IMR-90 (cell line): ENCODE results near the gene SERPINA12. TPM values are rescaled to one million over a fixed set of nuclear protein-coding genes. Genes with fewer than 3 reads are reported as not detected.

ENCODE experiments used
- ATAC-seq: fragments of 200-7000 bp; cut with Tn5 transposase; 2 replicates; pipeline ENCODE4 v1.9.1; 2020; ENCODE audit warnings: low read depth, mild to moderate bottlenecking, moderate library complexity
- BruUV-seq: library from RNA; stranded (reverse); fragments of 400-500 nt; replicated peaks from 2 replicates; lab custom pipeline; 2021; lab: Mats Ljungman, UMichigan
- CTCF ChIA-PET: fragments of 300-600 bp; formaldehyde crosslinking; extraction: SDS; loops from one replicate; lab custom pipeline; 2021; ENCODE audit warnings: antibody characterized with exemption; lab: Yijun Ruan, JAX
- POLR2A ChIA-PET: fragments of 300-600 bp; sonication (Branson Sonifier 250); formaldehyde crosslinking; loops from one replicate; lab custom pipeline; 2022; ENCODE audit warnings: antibody characterized with exemption; ENCODE audit not compliant: unreplicated experiment; lab: Charles Lee
- DNase-seq: peaks from one replicate; pipeline ENCODE4 v3.0.0; 2013
- H2AFZ ChIP-seq: replicated peaks from 2 replicates; pipeline ENCODE3; 2013; ENCODE audit warnings: low read length, mild to moderate bottlenecking; ENCODE audit not compliant: poor library complexity
- H2AK5ac ChIP-seq: 2 replicates; pipeline ENCODE4 v1.6.1; 2013; ENCODE audit warnings: low read depth, low read length, inconsistent platforms
- H2AK9ac ChIP-seq: replicated peaks from 2 replicates; pipeline ENCODE3; 2013; ENCODE audit warnings: mild to moderate bottlenecking, low read depth, low read length, moderate library complexity; ENCODE audit not compliant: poor library complexity
- H2BK120ac ChIP-seq: 2 replicates; pipeline ENCODE4 v1.6.1; 2013; ENCODE audit warnings: low read depth, low read length, inconsistent platforms
- H2BK15ac ChIP-seq: 3 replicates; pipeline ENCODE4 v1.6.1; 2013; ENCODE audit warnings: low read depth, low read length, inconsistent platforms
- H2BK20ac ChIP-seq: 2 replicates; pipeline ENCODE4 v1.6.1; 2013; ENCODE audit warnings: low read depth, mild to moderate bottlenecking, inconsistent platforms, low read length, moderate library complexity
- H2BK5ac ChIP-seq: 2 replicates; pipeline ENCODE4 v1.6.1; 2013; ENCODE audit warnings: mild to moderate bottlenecking, low read depth, low read length, inconsistent platforms; ENCODE audit not compliant: poor library complexity, severe bottlenecking
- H3K14ac ChIP-seq: replicated peaks from 2 replicates; pipeline ENCODE4 v1.6.1; 2013; ENCODE audit warnings: low read depth, low read length, inconsistent platforms
- H3K18ac ChIP-seq: 2 replicates; pipeline ENCODE4 v1.6.1; 2013; ENCODE audit warnings: low read depth, low read length, control low read depth
- H3K23ac ChIP-seq: 2 replicates; pipeline ENCODE4 v1.6.1; 2013; ENCODE audit warnings: low read depth, low read length, inconsistent platforms
- H3K27ac ChIP-seq: 2 replicates; pipeline ENCODE4 v1.5.1; 2013; ENCODE audit warnings: mild to moderate bottlenecking, control low read depth, low read length; ENCODE audit not compliant: insufficient read depth
- H3K27me3 ChIP-seq: 2 replicates; pipeline ENCODE4 v1.6.1; 2013; ENCODE audit warnings: low read length; ENCODE audit not compliant: control insufficient read depth, insufficient read depth
- H3K36me3 ChIP-seq: 2 replicates; pipeline ENCODE4 v1.6.1; 2013; ENCODE audit warnings: low read length, mixed read lengths; ENCODE audit not compliant: control insufficient read depth, insufficient read depth
- H3K4ac ChIP-seq: 2 replicates; pipeline ENCODE4 v1.6.1; 2013; ENCODE audit warnings: low read depth, low read length, inconsistent platforms
- H3K4me1 ChIP-seq: 2 replicates; pipeline ENCODE4 v1.6.1; 2013; ENCODE audit warnings: low read length, mixed read lengths; ENCODE audit not compliant: control insufficient read depth, insufficient read depth
- H3K4me2 ChIP-seq: 2 replicates; pipeline ENCODE4 v1.6.1; 2013; ENCODE audit warnings: low read depth, mild to moderate bottlenecking, control low read depth, low read length, moderate library complexity
- H3K4me3 ChIP-seq: 2 replicates; pipeline ENCODE4 v1.5.1; 2013; ENCODE audit warnings: low read depth, mild to moderate bottlenecking, control low read depth, low read length, moderate library complexity; ENCODE audit not compliant: insufficient read depth
- H3K56ac ChIP-seq: 2 replicates; pipeline ENCODE4 v1.6.1; 2013; ENCODE audit warnings: low read length, inconsistent platforms; ENCODE audit not compliant: insufficient read depth; ENCODE audit errors: extremely low read depth
- H3K79me1 ChIP-seq, 2 experiments: 2 replicates each; pipeline ENCODE4 v1.6.1; 2013; ENCODE audit warnings: low read length in 2 of 2, inconsistent platforms in 1 of 2, low read depth in 1 of 2
- H3K9ac ChIP-seq: 2 replicates; pipeline ENCODE4 v1.6.1; 2013; ENCODE audit warnings: low read depth, low read length, control low read depth
- H3K9me1 ChIP-seq: 2 replicates; pipeline ENCODE4 v1.6.1; 2013; ENCODE audit warnings: low read length, inconsistent platforms; ENCODE audit not compliant: insufficient read depth
- H3K9me3 ChIP-seq: 2 replicates; pipeline ENCODE4 v1.6.1; 2013; ENCODE audit warnings: low read length; ENCODE audit not compliant: control insufficient read depth, insufficient read depth
- H4K20me1 ChIP-seq: 2 replicates; pipeline ENCODE4 v1.6.1; 2013; ENCODE audit warnings: low read length, inconsistent platforms; ENCODE audit not compliant: insufficient read depth
- H4K5ac ChIP-seq: 2 replicates; pipeline ENCODE4 v1.6.1; 2013; ENCODE audit warnings: mild to moderate bottlenecking, low read depth, low read length, control low read depth
- H4K8ac ChIP-seq, 2 experiments: 2 replicates each; pipeline ENCODE4 v1.6.1; 2013; ENCODE audit warnings: low read depth in 2 of 2, low read length in 2 of 2, control low read depth in 1 of 2, inconsistent platforms in 1 of 2
- H4K91ac ChIP-seq: 2 replicates; pipeline ENCODE4 v1.6.1; 2013; ENCODE audit warnings: low read depth, low read length, inconsistent platforms; ENCODE audit not compliant: insufficient read depth
- BHLHE40 ChIP-seq: fragments of 150-350 bp; IDR thresholded peaks from 2 replicates; pipeline ENCODE4 v1.6.1; 2016; ENCODE audit warnings: mild to moderate bottlenecking, low read depth, low read length
- CEBPB ChIP-seq: IDR thresholded peaks from 2 replicates; pipeline ENCODE4 v1.6.1; 2012; ENCODE audit warnings: low read depth, low read length, improper control_type of control experiment
- CHD1 ChIP-seq: IDR thresholded peaks from 2 replicates; pipeline ENCODE4 v1.6.1; 2012; ENCODE audit warnings: low read depth, low read length, improper control_type of control experiment
- CTCF ChIP-seq: conservative IDR thresholded peaks from 2 replicates; pipeline ENCODE4 v1.5.1; 2012; ENCODE audit warnings: mild to moderate bottlenecking, low read depth, low read length, improper control_type of control experiment
- ELK1 ChIP-seq: fragments of 150-350 bp; IDR thresholded peaks from 2 replicates; pipeline ENCODE4 v1.6.1; 2016; ENCODE audit warnings: low read depth, mild to moderate bottlenecking, low read length, moderate library complexity, borderline replicate concordance
- FOS ChIP-seq: fragments of 150-350 bp; IDR thresholded peaks from 2 replicates; pipeline ENCODE4 v1.6.1; 2016; ENCODE audit warnings: low read depth, low read length
- MAFK ChIP-seq: IDR thresholded peaks from 2 replicates; pipeline ENCODE4 v1.6.1; 2012; ENCODE audit warnings: low read depth, low read length, improper control_type of control experiment
- MAZ ChIP-seq: IDR thresholded peaks from 2 replicates; pipeline ENCODE4 v1.6.1; 2012; ENCODE audit warnings: low read depth, mild to moderate bottlenecking, low read length, improper control_type of control experiment, moderate library complexity, borderline replicate concordance
- MXI1 ChIP-seq: IDR thresholded peaks from 2 replicates; pipeline ENCODE4 v1.6.1; 2012; ENCODE audit warnings: low read depth, mild to moderate bottlenecking, low read length, moderate library complexity, borderline replicate concordance
- RCOR1 ChIP-seq: IDR thresholded peaks from 2 replicates; pipeline ENCODE4 v1.6.1; 2012; ENCODE audit warnings: mild to moderate bottlenecking, low read length, improper control_type of control experiment; ENCODE audit not compliant: insufficient replicate concordance
- RFX5 ChIP-seq: IDR thresholded peaks from 2 replicates; pipeline ENCODE4 v1.8.0; 2012; ENCODE audit warnings: low read depth, mild to moderate bottlenecking, low read length, moderate library complexity
- WGBS, 2 experiments: methylation state at CpG; one replicate each; pipeline versions ENCODE4 v1.1.5 to v1.1.7; 2013; ENCODE audit warnings: missing lambda C conversion rate in 2 of 2; ENCODE audit not compliant: insufficient read length in 1 of 2; ENCODE audit errors: extremely low coverage in 2 of 2; 5-methylcytosine and 5-hydroxymethylcytosine counted together
- dilution Hi-C: fragments of 300-500 bp; cut with HindIII; formaldehyde crosslinking; loops from one replicate; pipeline ENCODE4 v1.14.3; 2018; ENCODE audit warnings: low sequenced_read_pairs; ENCODE audit not compliant: unreplicated experiment
- in situ Hi-C: fragments of 300-500 bp; cut with MboI; formaldehyde crosslinking; loops from 3 replicates; pipeline ENCODE4 v1.14.3; 2019; ENCODE audit warnings: low sequenced_read_pairs, inconsistent platforms, mixed read lengths
- intact Hi-C: fragments of 100-400 bp; cut with micrococcal nuclease; formaldehyde crosslinking; loops from 2 replicates; pipeline ENCODE4 v1.10.0; 2022
- polyA plus RNA-seq, 3 experiments: library from polyadenylated mRNA; depleted of rRNA; stranded (reverse); fragments of >200 nt; gene quantifications; 2 replicates each; pipeline ENCODE4 v1.2.3, GENCODE V29; 2012; ENCODE audit warnings: low replicate concordance in 1 of 3
- total RNA-seq: library from RNA; depleted of rRNA; stranded (reverse); fragments of >200 nt; gene quantifications from 2 replicates; pipeline ENCODE4 v1.2.3, GENCODE V29; 2012
- TF ChIP-seq, protein P1 (sequence below): fragments of 150-350 bp; IDR thresholded peaks from 2 replicates; pipeline ENCODE4 v1.6.1; 2017; ENCODE audit warnings: mild to moderate bottlenecking, antibody characterized with exemption, low read length, low read depth

SERPINA12 gene
- total and polyA plus RNA-seq, 2 of the 4 experiments (the other 2 are of a cell fraction), result not detected

- WGBS, 2 experiments, result 10% methylated on average over 2 of the region's 7 CpGs; no CpG with 5 or more reads in 1 of the 2 experiments
- BruUV-seq, result no TSS peak
- Histone ChIP-seq H3K27me3 (no peaks in the 10 kb centered on the region), H2BK15ac (no peak overlapping the region), H3K14ac (no peak overlapping the region), H3K4ac (no peak overlapping the region), H3K4me2 (no peak overlapping the region), H2BK20ac (no peak overlapping the region), H3K27ac (no peak overlapping the region), H2AK9ac (no peak overlapping the region), H3K18ac (no peak overlapping the region), H4K8ac (no peak overlapping the region), H2AFZ (no peak overlapping the region), H4K20me1 (no peaks in the 10 kb centered on the region), H3K9me3 (no peaks in the 10 kb centered on the region), H3K4me1 (no peaks in the 10 kb centered on the region), H4K5ac (no peak overlapping the region), H3K4me3 (no peak overlapping the region), H2BK120ac (no peak overlapping the region), H2BK5ac (no peak overlapping the region), H2AK5ac (no peak overlapping the region), H3K9ac (no peak overlapping the region), H3K56ac (no peak overlapping the region), H3K23ac (no peak overlapping the region), H3K79me1 (no peaks in the 10 kb centered on the region), H3K9me1 (no peaks in the 10 kb centered on the region), H4K91ac (no peak overlapping the region), H3K36me3 (no peaks in the 10 kb centered on the region)
- CTCF ChIA-PET, result no interaction called here
- ATAC-seq (no peak), DNase-seq (no peak)
- in situ Hi-C loops, result no loop called here
- intact Hi-C loops, result no loop called here
- dilution Hi-C loops, result no loop called here
- TF ChIP-seq, protein P1, sequence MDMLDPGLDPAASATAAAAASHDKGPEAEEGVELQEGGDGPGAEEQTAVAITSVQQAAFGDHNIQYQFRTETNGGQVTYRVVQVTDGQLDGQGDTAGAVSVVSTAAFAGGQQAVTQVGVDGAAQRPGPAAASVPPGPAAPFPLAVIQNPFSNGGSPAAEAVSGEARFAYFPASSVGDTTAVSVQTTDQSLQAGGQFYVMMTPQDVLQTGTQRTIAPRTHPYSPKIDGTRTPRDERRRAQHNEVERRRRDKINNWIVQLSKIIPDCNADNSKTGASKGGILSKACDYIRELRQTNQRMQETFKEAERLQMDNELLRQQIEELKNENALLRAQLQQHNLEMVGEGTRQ, result no peak
- TF ChIP-seq MAFK (no peak), RFX5 (no peak), FOS (no peak), MAZ (no peak), CEBPB (no peak), ELK1 (no peak), MXI1 (no peak), CTCF (no peak), CHD1 (no peak), RCOR1 (no peak), BHLHE40 (no peak)
- POLR2A ChIA-PET, result no interaction called here
Measured at GRCh38 chr14:94539181-94539580, 29.9 kb upstream of the SERPINA12 start.
